GM21515 (cell line): ENCODE measurements around the gene RNF224.

Experiments
- ATAC-seq: cut with Tn5 transposase; IDR thresholded peaks from one replicate; pipeline ENCODE4 v1.9.1; 2021; ENCODE audit not compliant: unreplicated experiment

Gene RNF224

GRCh38 chr9:137213160-137214060 lies 13.9 kb upstream of the RNF224 start:
- ATAC-seq = no peak

GRCh38 chr9:137214620-137215019 lies 12.7 kb upstream of the RNF224 start:
- no peak for ATAC-seq

- no peak for ATAC-seq
These were observed 11.9 kb upstream of the RNF224 start for GRCh38 chr9:137215196-137215986.

GRCh38 chr9:137216188-137216965 lies 10.9 kb upstream of the RNF224 start:
- no peak for ATAC-seq

GRCh38 chr9:137217276-137218211 lies 9.8 kb upstream of the RNF224 start:
- no peak for ATAC-seq

- ATAC-seq = no peak
These were observed 9.0 kb upstream of the RNF224 start for GRCh38 chr9:137218212-137218753.

GRCh38 chr9:137218754-137219271 lies 8.5 kb upstream of the RNF224 start:
- no peak for ATAC-seq

GRCh38 chr9:137219757-137220316 lies 7.5 kb upstream of the RNF224 start:
- no peak for ATAC-seq

- no peak for ATAC-seq
These were observed 6.8 kb upstream of the RNF224 start for GRCh38 chr9:137220317-137221094.

- ATAC-seq = no peak
These were observed 6.2 kb upstream of the RNF224 start for GRCh38 chr9:137221095-137221505.

- no peak for ATAC-seq
These were observed 5.7 kb upstream of the RNF224 start for GRCh38 chr9:137221506-137222111.

GRCh38 chr9:137222190-137223077 lies 4.9 kb upstream of the RNF224 start, which contains the start of gene RNF208:
TSS of gene RNF208 (minus strand) at chr9:137222240. CDS start at chr9:137221212, 1,028 bp downstream.
- ATAC-seq = no peak

- ATAC-seq = peak; percentile 63
These were observed 4.0 kb upstream of the RNF224 start for GRCh38 chr9:137223078-137223970.

GRCh38 chr9:137224830-137225694 lies 2.2 kb upstream of the RNF224 start, which contains the start of gene CYSRT1:
TSS of gene CYSRT1 (plus strand) at chr9:137225174. CDS start at chr9:137225622, 448 bp downstream.
- no peak for ATAC-seq
